Uterus (tissue), 4 donors: ENCODE measurements around the gene IGSF5. TPM values are rescaled to one million over a fixed set of nuclear protein-coding genes. Genes with fewer than 3 reads are reported as not detected.

ENCODE experiments used
- total RNA-seq, 4 donors: library from RNA; depleted of rRNA in 3 of 4; stranded (reverse); fragments of >200 nt in 3 of 4; gene quantifications; one replicate each; pipeline versions ENCODE4 v1.1.0 to v1.2.4, GENCODE V29; 2014 to 2023
- donor health status: DM: yes; HTN: yes; CAD: no.

The IGSF5 gene
- total RNA-seq, 4 donors from 2014 or later = 0.27 to 1.0 TPM; not detected in 2

Other genes with a start within 250 kb of the IGSF5 start
- 1 to 10 TPM in 2 of 4 donors, under 1 TPM in 2; 0.26 to 2.7 (median 0.65) TPM for gene B3GALT5, start 132.2 kb upstream of the IGSF5 start, total RNA-seq
- 10 to 100 TPM in 2 of 4 donors, 1 to 10 TPM in 2; 5.3 to 35.9 (median 20.3) TPM for gene PCP4, start 122.3 kb downstream of the IGSF5 start, total RNA-seq